Kidney (tissue), 14 donors: ENCODE data around the gene NRCAM. TPM values are rescaled to one million over a fixed set of nuclear protein-coding genes. Genes with fewer than 3 reads are reported as not detected.

ENCODE experiments used
- DNase-seq, 5 donors: peaks; one replicate each; pipeline ENCODE4 v3.0.0-alpha.2; 2013 to 2020
- FAIRE-seq: peaks from 2 replicates; lab custom pipeline; 2012; peaks lifted over from hg19 to GRCh38; lab: Jason Lieb, UNC
- H3K27ac ChIP-seq, 2 donors: one replicate each; pipeline ENCODE4 v1.7.0; 2013; ENCODE audit warnings: low read depth in 2 of 2, low read length in 2 of 2, inconsistent platforms in 1 of 2
- H3K27me3 ChIP-seq: one replicate; pipeline ENCODE4 v1.7.1; 2013; ENCODE audit warnings: low read length, inconsistent platforms; ENCODE audit not compliant: control insufficient read depth, insufficient read depth
- H3K36me3 ChIP-seq, 3 donors: one replicate each; pipeline versions ENCODE4 v1.7.0 to v1.7.1; 2013; ENCODE audit warnings: low read length in 3 of 3, control low read depth in 1 of 3, inconsistent platforms in 1 of 3; ENCODE audit not compliant: insufficient read depth in 3 of 3, control insufficient read depth in 2 of 3
- H3K4me1 ChIP-seq, 3 donors: one replicate each; pipeline versions ENCODE4 v1.7.0 to v1.7.1; 2013; ENCODE audit warnings: low read length in 3 of 3, inconsistent platforms in 1 of 3, low read depth in 1 of 3; ENCODE audit not compliant: control insufficient read depth in 2 of 3, insufficient read depth in 2 of 3
- H3K4me3 ChIP-seq, 3 donors: one replicate each; pipeline versions ENCODE4 v1.7.0 to v1.8.1; 2013; ENCODE audit warnings: low read length in 3 of 3, control low read depth in 1 of 3, inconsistent platforms in 1 of 3
- H3K9ac ChIP-seq, 3 donors: one replicate each; pipeline versions ENCODE4 v1.7.0 to v1.7.1; 2013; ENCODE audit warnings: low read length in 3 of 3, control low read depth in 1 of 3, inconsistent platforms in 1 of 3
- H3K9me3 ChIP-seq, 3 donors: one replicate each; pipeline versions ENCODE4 v1.7.0 to v1.7.1; 2013; ENCODE audit warnings: low read length in 3 of 3, control low read depth in 1 of 3, inconsistent platforms in 1 of 3; ENCODE audit not compliant: control insufficient read depth in 2 of 3, insufficient read depth in 1 of 3
- intact Hi-C: fragments of 100-400 bp; cut with DNase I; formaldehyde crosslinking; loops from one replicate; pipeline ENCODE4 v1.11.1; 2022
- polyA plus RNA-seq: library from polyadenylated mRNA; stranded (reverse); fragments of 350-450 nt; fragmentation: Illumina TruSeq; extraction: RNeasy Lipid Tissue Mini Kit (QIAGEN cat#74804); gene quantifications from one replicate; pipeline ENCODE4 v1.2.3, GENCODE V29; 2014; ENCODE audit warnings: low read depth, low replicate concordance; ENCODE audit not compliant: insufficient read depth
- total RNA-seq: library from RNA; stranded (reverse); fragmentation: NEBNext Ultra II Directional; extraction: Animal tissue kit (Norgen Biotek cat#: 25700); gene quantifications from one replicate; pipeline ENCODE4 v1.2.1, GENCODE V29; 2021
- TF ChIP-seq, protein P1 (sequence below): IDR thresholded peaks from 3 replicates; pipeline ENCODE4 v1.5.1; 2012; ENCODE audit warnings: mild to moderate bottlenecking, moderate library complexity, borderline replicate concordance; ENCODE audit not compliant: insufficient read depth; ENCODE audit errors: extremely low read depth
- donor health status: control.
- donor health status: control.
- donor health status: control.
- donor health status: control.
- donor health status: control.
- donor health status: DM: yes; HTN: yes; CAD: no.
- donor health status: Normal renal cell carcinoma (clear cell type).

The NRCAM gene
- total and polyA plus RNA-seq, 2 donors from 2014 or later = 16.8 to 20.6 TPM

- no peak overlapping the region for H3K9ac ChIP-seq
- no peak for FAIRE-seq
- H3K36me3 ChIP-seq = no peaks in the 10 kb centered on the region
- TF ChIP-seq, protein P1, sequence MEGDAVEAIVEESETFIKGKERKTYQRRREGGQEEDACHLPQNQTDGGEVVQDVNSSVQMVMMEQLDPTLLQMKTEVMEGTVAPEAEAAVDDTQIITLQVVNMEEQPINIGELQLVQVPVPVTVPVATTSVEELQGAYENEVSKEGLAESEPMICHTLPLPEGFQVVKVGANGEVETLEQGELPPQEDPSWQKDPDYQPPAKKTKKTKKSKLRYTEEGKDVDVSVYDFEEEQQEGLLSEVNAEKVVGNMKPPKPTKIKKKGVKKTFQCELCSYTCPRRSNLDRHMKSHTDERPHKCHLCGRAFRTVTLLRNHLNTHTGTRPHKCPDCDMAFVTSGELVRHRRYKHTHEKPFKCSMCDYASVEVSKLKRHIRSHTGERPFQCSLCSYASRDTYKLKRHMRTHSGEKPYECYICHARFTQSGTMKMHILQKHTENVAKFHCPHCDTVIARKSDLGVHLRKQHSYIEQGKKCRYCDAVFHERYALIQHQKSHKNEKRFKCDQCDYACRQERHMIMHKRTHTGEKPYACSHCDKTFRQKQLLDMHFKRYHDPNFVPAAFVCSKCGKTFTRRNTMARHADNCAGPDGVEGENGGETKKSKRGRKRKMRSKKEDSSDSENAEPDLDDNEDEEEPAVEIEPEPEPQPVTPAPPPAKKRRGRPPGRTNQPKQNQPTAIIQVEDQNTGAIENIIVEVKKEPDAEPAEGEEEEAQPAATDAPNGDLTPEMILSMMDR = no peak
- no peaks in the 10 kb centered on the region for H3K4me1 ChIP-seq
- intact Hi-C loops = no loop called here
- H3K27me3 ChIP-seq = no peaks in the 10 kb centered on the region
- H3K9me3 ChIP-seq = no peaks in the 10 kb centered on the region
- DNase-seq = peak in 2 of 5 donors; percentile 7 to 51
- no peak overlapping the region for H3K27ac ChIP-seq
- H3K4me3 ChIP-seq = no peak overlapping the region
Measured at GRCh38 chr7:108178398-108178797, 277.8 kb downstream of the NRCAM start.

DNA sequence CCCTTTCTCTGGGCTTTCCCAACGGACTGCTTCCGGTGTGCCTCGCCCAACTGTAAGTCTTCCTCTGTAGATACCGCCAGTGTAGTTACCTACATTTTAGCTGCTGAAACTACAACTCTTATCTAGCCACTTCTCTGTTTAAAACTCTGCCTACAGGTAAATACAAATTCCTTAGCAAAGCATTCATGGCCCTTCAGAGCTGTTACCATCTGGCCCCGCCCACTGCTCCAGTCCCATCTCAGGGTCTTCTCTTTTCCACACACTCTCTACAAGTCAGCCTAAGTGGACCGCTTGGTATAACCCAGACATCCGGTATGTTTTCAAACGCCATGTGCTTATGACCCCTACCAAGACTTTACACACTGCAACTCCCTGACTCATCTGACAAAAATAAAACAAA lies 285.1 kb downstream of the NRCAM start:
- TF ChIP-seq, protein P1 = no peak
- no peak for FAIRE-seq
- DNase-seq = no peak
- Histone ChIP-seq H3K36me3 (no peaks in the 10 kb centered on the region), H3K9ac (no peak overlapping the region), H3K27me3 (no peaks in the 10 kb centered on the region), H3K27ac (no peak overlapping the region), H3K9me3 (no peaks in the 10 kb centered on the region), H3K4me1 (no peaks in the 10 kb centered on the region), H3K4me3 (no peak overlapping the region)
- intact Hi-C loops = no loop called here

DNA sequence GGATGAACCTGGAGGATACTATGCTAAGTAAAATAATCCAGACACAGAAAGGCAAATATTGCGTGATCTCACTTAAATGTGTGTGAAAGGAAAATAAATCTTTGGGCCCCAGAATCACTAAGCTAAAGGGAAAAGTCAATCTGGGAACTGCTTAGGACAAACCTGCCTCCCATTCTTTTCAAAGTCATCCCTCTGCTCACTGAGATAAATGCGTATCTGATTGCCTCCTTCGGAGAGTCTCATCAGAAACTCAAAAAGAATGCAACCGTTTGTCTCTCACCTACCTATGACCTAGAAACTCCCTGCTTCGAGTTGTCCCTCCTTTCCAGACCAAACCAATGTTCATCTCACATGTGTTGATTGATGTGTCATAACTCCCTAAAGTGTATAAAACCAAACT lies 286.0 kb downstream of the NRCAM start:
- H3K4me1 ChIP-seq = no peaks in the 10 kb centered on the region
- no peaks in the 10 kb centered on the region for H3K36me3 ChIP-seq
- no peak overlapping the region for H3K4me3 ChIP-seq
- no peaks in the 10 kb centered on the region for H3K27me3 ChIP-seq
- DNase-seq (no peak), FAIRE-seq (no peak)
- intact Hi-C loops = no loop called here
- no peaks in the 10 kb centered on the region for H3K9me3 ChIP-seq
- H3K9ac ChIP-seq = no peak overlapping the region
- H3K27ac ChIP-seq = no peak overlapping the region
- TF ChIP-seq, protein P1 = no peak

DNA sequence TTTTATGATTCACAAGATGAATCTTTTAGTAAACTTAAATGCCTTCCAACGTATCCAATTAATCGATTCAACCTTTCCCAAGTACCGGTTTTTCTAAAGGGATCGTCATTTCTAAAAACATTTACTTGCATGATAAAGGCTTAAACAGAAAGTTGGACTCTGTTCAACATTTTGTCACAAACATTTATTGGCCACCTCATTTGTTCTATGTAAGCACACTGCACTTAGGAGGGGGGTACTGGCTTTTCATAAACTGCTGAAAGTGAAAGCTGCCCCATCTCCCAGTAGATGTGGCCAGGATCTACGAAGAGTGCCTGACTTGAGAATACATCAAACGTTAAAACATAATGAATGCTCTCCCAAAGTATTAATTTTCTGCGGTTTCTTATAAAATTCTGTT lies 288.8 kb downstream of the NRCAM start:
- no peak overlapping the region for H3K4me3 ChIP-seq
- TF ChIP-seq, protein P1 = no peak
- no peak for FAIRE-seq

More for the DNA sequence above, 288.8 kb downstream of the NRCAM start:
- H3K9me3 ChIP-seq = no peaks in the 10 kb centered on the region
- no peaks in the 10 kb centered on the region for H3K27me3 ChIP-seq
- H3K27ac ChIP-seq = no peak overlapping the region
- no peaks in the 10 kb centered on the region for H3K4me1 ChIP-seq
- DNase-seq = no peak
- intact Hi-C loops = no loop called here
- H3K36me3 ChIP-seq = no peaks in the 10 kb centered on the region
- H3K9ac ChIP-seq = no peak overlapping the region
